Stomach (tissue), 9 donors: ENCODE data around the gene GNG2. TPM values are rescaled to one million over a fixed set of nuclear protein-coding genes. Genes with fewer than 3 reads are reported as not detected.

ENCODE experiments used
- DNase-seq, 2 donors: peaks; one replicate each; pipeline versions ENCODE4 v3.0.0 to v3.0.0-alpha.2; 2013 to 2019
- H3K27ac ChIP-seq, 5 donors: fragments of 200-600 bp in 4 of 5; sonication (generic) in 4 of 5; one replicate each; pipeline ENCODE4 v1.5.1; 2013 to 2019; ENCODE audit warnings: mild to moderate bottlenecking in 1 of 5, moderate library complexity in 1 of 5
- H3K27me3 ChIP-seq, 3 donors: fragments of 200-600 bp; sonication (generic); one replicate each; pipeline ENCODE4 v1.5.1; 2017 to 2019; ENCODE audit warnings: mixed run types in 1 of 3
- H3K36me3 ChIP-seq, 4 donors: fragments of 200-600 bp; sonication (generic); 1 replicate in 3 of 4; 2 replicates in 1 of 4; pipeline ENCODE4 v1.5.1; 2016 to 2019
- H3K4me1 ChIP-seq, 4 donors: fragments of 200-600 bp; sonication (generic); one replicate each; pipeline ENCODE4 v1.5.1; 2016 to 2019
- H3K4me3 ChIP-seq, 4 donors: fragments of 200-600 bp; sonication (generic) in 3 of 4; one replicate each; pipeline ENCODE4 v1.5.1; 2016 to 2019; ENCODE audit warnings: mild to moderate bottlenecking in 1 of 4
- H3K9me3 ChIP-seq, 4 donors: fragments of 200-600 bp; sonication (generic); one replicate each; pipeline ENCODE4 v1.5.1; 2016 to 2019
- CTCF ChIP-seq, 7 experiments: fragments of 450-650 bp in 4 of 7; fragments of 200-600 bp in 3 of 7; sonication (generic) in 3 of 7; IDR thresholded peaks; one replicate each; pipeline ENCODE4 v1.5.1; 2016 to 2019; ENCODE audit warnings: antibody characterized with exemption in 7 of 7, control low read depth in 2 of 7, mild to moderate bottlenecking in 1 of 7
- EP300 ChIP-seq: sonication (generic); formaldehyde crosslinking; IDR thresholded peaks from one replicate; pipeline ENCODE4 v1.6.1; 2017; ENCODE audit warnings: antibody characterized with exemption
- POLR2A ChIP-seq, 4 donors: fragments of 450-650 bp; IDR thresholded peaks; one replicate each; pipeline ENCODE4 v1.6.1; 2016; ENCODE audit warnings: antibody characterized with exemption in 4 of 4, control low read depth in 2 of 4, mild to moderate bottlenecking in 1 of 4, moderate library complexity in 1 of 4
- POLR2AphosphoS5 ChIP-seq, 3 donors: sonication (generic); formaldehyde crosslinking; IDR thresholded peaks; one replicate each; pipeline ENCODE4 v1.6.1; 2016; ENCODE audit warnings: antibody characterized with exemption in 3 of 3
- WGBS, 5 donors: extraction: QIAGEN DNeasy Blood & Tissue Kit in 3 of 5; methylation state at CpG; one replicate each; pipeline versions ENCODE4 v1.1.5 to v1.1.7; 2013 to 2018; 5-methylcytosine and 5-hydroxymethylcytosine counted together
- intact Hi-C: fragments of 100-400 bp; cut with DNase I; formaldehyde crosslinking; loops from one replicate; pipeline ENCODE4 v1.15.1; 2023; ENCODE audit warnings: low total_unique reads
- polyA plus RNA-seq, 3 donors: library from polyadenylated mRNA; stranded (reverse); fragments of 200-250 nt; gene quantifications; one replicate each; pipeline ENCODE4 v1.2.3, GENCODE V29; 2013
- total RNA-seq, 5 donors: library from RNA; depleted of rRNA; stranded (reverse); fragments of >200 nt; gene quantifications; one replicate each; pipeline versions ENCODE4 v1.1.0 to v1.2.3, GENCODE V29; 2014 to 2016
- donor health status: healthy with polysubstance abuse.
- donor health status: Bipolar disorder and iron deficiency.
- donor health status: healthy.

GNG2 gene
- total and polyA plus RNA-seq, 8 donors, result 0.58 to 23.3 (median 9.2) TPM

GRCh38 chr14:52007211-52007610 lies 146.8 kb downstream of the GNG2 start:
- no peak for DNase-seq
- Histone ChIP-seq H3K9me3 (no peaks in the 10 kb centered on the region), H3K27me3 (no peaks in the 10 kb centered on the region), H3K36me3 (peaks cover 61 to 100% (median 93%) of the 10 kb centered on the region in 4 donors), H3K4me3 (no peak overlapping the region), H3K27ac (no peak overlapping the region), H3K4me1 (peaks cover 10 to 30% (median 19%) of the 10 kb centered on the region in 4 donors)
- TF ChIP-seq EP300 (no peak), CTCF (IDR thresholded peaks at IDR 0.05) (no peak), POLR2AphosphoS5 (IDR thresholded peaks at IDR 0.05) (no peak), POLR2A (IDR thresholded peaks at IDR 0.05) (no peak)
- intact Hi-C loops, result no loop called here
- 54 to 100% (median 91%) methylated on average over 1 of the region's 1 CpG for WGBS, 5 donors

- intact Hi-C loops, result no loop called here
- peaks cover 58 to 97% (median 90%) of the 10 kb centered on the region in 4 donors for H3K36me3 ChIP-seq
Observed at GRCh38 chr14:52007637-52008036, 147.2 kb downstream of the GNG2 start.

GRCh38 chr14:52008136-52008535 lies 147.7 kb downstream of the GNG2 start:
- DNase-seq, result no peak
- Histone ChIP-seq H3K36me3 (peaks cover 57 to 92% (median 88%) of the 10 kb centered on the region in 4 donors), H3K27me3 (no peaks in the 10 kb centered on the region), H3K4me1 (peaks cover 1 to 29% (median 10%) of the 10 kb centered on the region in 4 donors), H3K27ac (no peak overlapping the region), H3K9me3 (no peaks in the 10 kb centered on the region), H3K4me3 (no peak overlapping the region)
- intact Hi-C loops, result no loop called here
- TF ChIP-seq EP300 (no peak), CTCF (IDR thresholded peaks at IDR 0.05) (no peak)
- WGBS, 5 donors, result 91 to 99% (median 95%) methylated on average over 3 to 4 of the region's 4 CpGs

More at GRCh38 chr14:52007637-52008036, 147.2 kb downstream of the GNG2 start:
- DNase-seq, result no peak
- no peak overlapping the region for H3K27ac ChIP-seq
- no peaks in the 10 kb centered on the region for H3K9me3 ChIP-seq
- H3K4me1 ChIP-seq, result peaks cover 6 to 31% (median 15%) of the 10 kb centered on the region in 4 donors
- TF ChIP-seq POLR2AphosphoS5 (IDR thresholded peaks at IDR 0.05), result no peak
- TF ChIP-seq EP300, result no peak
- TF ChIP-seq POLR2A (IDR thresholded peaks at IDR 0.05), result no peak
- H3K27me3 ChIP-seq, result no peaks in the 10 kb centered on the region
- no peak overlapping the region for H3K4me3 ChIP-seq
- 76 to 91% (median 80%) methylated on average over 1 of the region's 1 CpG for WGBS, 5 donors

- Histone ChIP-seq H3K36me3 (peaks cover 51 to 91% (median 75%) of the 10 kb centered on the region in 4 donors), H3K4me1 (peaks cover 0 to 22% (median under 1%) of the 10 kb centered on the region in 4 donors), H3K4me3 (no peak overlapping the region), H3K9me3 (no peaks in the 10 kb centered on the region), H3K27me3 (no peaks in the 10 kb centered on the region), H3K27ac (peak overlapping the region in 1 of 5 donors; percentile 29)
- intact Hi-C loops, result no loop called here
- WGBS, 5 donors, result 70 to 95% (median 89%) methylated on average over 3 of the region's 3 CpGs
- TF ChIP-seq POLR2A (IDR thresholded peaks at IDR 0.05), result no peak
- no peak for TF ChIP-seq CTCF (IDR thresholded peaks at IDR 0.05)
- no peak for TF ChIP-seq EP300
- TF ChIP-seq POLR2AphosphoS5 (IDR thresholded peaks at IDR 0.05), result no peak
- no peak for DNase-seq
Observed at GRCh38 chr14:52010173-52010693, 149.8 kb downstream of the GNG2 start.

- WGBS, 5 donors, result 91 to 95% (median 94%) methylated on average over 9 of the region's 9 CpGs
- no peak for DNase-seq
- Histone ChIP-seq H3K9me3 (no peaks in the 10 kb centered on the region), H3K4me1 (peaks cover 0 to 27% (median 2%) of the 10 kb centered on the region in 4 donors), H3K27ac (peak overlapping the region in 1 of 5 donors; percentile 34), H3K27me3 (no peaks in the 10 kb centered on the region), H3K36me3 (peaks cover 46 to 89% (median 62%) of the 10 kb centered on the region in 4 donors), H3K4me3 (no peak overlapping the region)
- no peak for TF ChIP-seq CTCF (IDR thresholded peaks at IDR 0.05)
- intact Hi-C loops, result no loop called here
Observed at GRCh38 chr14:52011523-52011922, 151.1 kb downstream of the GNG2 start.
